GM18873 (cell line): ENCODE data around the gene CAPN12.
"Not testable (repeated sequence)": the region's sequence is repeated elsewhere in the genome, so short reads cannot be mapped to it uniquely, and the experiment has no call there.

ENCODE experiments used
- ATAC-seq: cut with Tn5 transposase; IDR thresholded peaks from one replicate; pipeline ENCODE4 v1.9.1; 2021; ENCODE audit warnings: mild to moderate bottlenecking, moderate library complexity, moderate number of reproducible peaks; ENCODE audit not compliant: unreplicated experiment, low FRiP score

CAPN12 gene

GRCh38 chr19:38773469-38774177, 29.3 kb upstream of the CAPN12 start, which contains the start of gene LGALS7:
Gene LGALS7 (minus strand): TSS chr19:38773517. CDS start chr19:38773492, 25 bp downstream.
- no peak for ATAC-seq

- not testable (repeated sequence) for ATAC-seq
Measured at GRCh38 chr19:38771569-38771968, 27.3 kb upstream of the CAPN12 start.

- ATAC-seq = not testable (repeated sequence)
Measured at GRCh38 chr19:38770949-38771275, 26.6 kb upstream of the CAPN12 start.

GRCh38 chr19:38770228-38770948, 26.1 kb upstream of the CAPN12 start:
- ATAC-seq = not testable (repeated sequence)

- no peak for ATAC-seq
Measured at GRCh38 chr19:38769635-38770211, 25.4 kb upstream of the CAPN12 start.

GRCh38 chr19:38766276-38767047, 22.2 kb upstream of the CAPN12 start:
- ATAC-seq = no peak

GRCh38 chr19:38765214-38765613, 20.9 kb upstream of the CAPN12 start:
- ATAC-seq = no peak

- ATAC-seq = no peak
Measured at GRCh38 chr19:38763795-38764220, 19.5 kb upstream of the CAPN12 start.

- ATAC-seq = not testable (repeated sequence)
Measured at GRCh38 chr19:38761884-38762389, 17.7 kb upstream of the CAPN12 start.

GRCh38 chr19:38760805-38761517, 16.7 kb upstream of the CAPN12 start:
- not testable (repeated sequence) for ATAC-seq

GRCh38 chr19:38759590-38760003, 15.3 kb upstream of the CAPN12 start:
- ATAC-seq = no peak

GRCh38 chr19:38754196-38754595, 9.9 kb upstream of the CAPN12 start:
- ATAC-seq = not testable (repeated sequence)

- ATAC-seq = not testable (repeated sequence)
Measured at GRCh38 chr19:38753783-38754182, 9.5 kb upstream of the CAPN12 start.

GRCh38 chr19:38745316-38745715, 1.0 kb upstream of the CAPN12 start:
- ATAC-seq = no peak

- ATAC-seq = no peak
Measured at GRCh38 chr19:38744874-38745273, 600 bp upstream of the CAPN12 start.

- ATAC-seq = no peak
Measured at GRCh38 chr19:38743394-38744297, 628 bp downstream of the CAPN12 start.

- ATAC-seq = no peak
Measured at GRCh38 chr19:38742906-38743305, 1.4 kb downstream of the CAPN12 start.

GRCh38 chr19:38742296-38742695, 2.0 kb downstream of the CAPN12 start:
- ATAC-seq = no peak

GRCh38 chr19:38741670-38742069, 2.6 kb downstream of the CAPN12 start:
- ATAC-seq = no peak
